ENCODE measurements around the gene SYNC.

Gene SYNC

GRCh38 chr1:32695098-32695904 lies 7.3 kb downstream of the SYNC start:
- Histone ChIP-seq H3K27me3 (replicated peaks in 2 of 5; ENCODE audit: control insufficient read depth in 4 of 5, insufficient read depth in 5 of 5, low read length in 4 of 5) (no peaks in the 10 kb centered on the region), H3K4me1 (ENCODE audit: control extremely low read depth in 1 of 4, control insufficient read depth in 4 of 4, insufficient read depth in 4 of 4, low read length in 3 of 4) (peaks cover 0 to 12% (median 8%) of the 10 kb centered on the region in 4 experiments), H3K9me3 (ENCODE audit: control extremely low read depth in 1 of 5, control insufficient read depth in 4 of 5, insufficient read depth in 2 of 5, low read depth in 1 of 5, low read length in 4 of 5) (no peaks in the 10 kb centered on the region), H3K4me3 (ENCODE audit: control insufficient read depth in 1 of 7, extremely low read depth in 1 of 7, insufficient read depth in 4 of 7, low read depth in 2 of 7, low read length in 6 of 7) (peak overlapping the region in 1 of 7 experiments; percentile 13), H3K27ac (ENCODE audit: insufficient read depth in 1 of 2, low read depth in 1 of 2, low read length in 2 of 2, poor library complexity in 1 of 2, severe bottlenecking in 2 of 2) (no peak overlapping the region), H3K36me3 (ENCODE audit: control insufficient read depth in 4 of 4, insufficient read depth in 4 of 4, low read length in 3 of 4) (peaks cover 0 to 2% (median 0%) of the 10 kb centered on the region in 4 experiments)
- 60% methylated on average over 16 of the region's 17 CpGs for whole genome bisulfite sequencing (ENCODE audit: insufficient coverage)
- peak in 2 of 3 donors; percentile 25 to 26 for DNase-seq
- ChIA-PET CTCF (interaction anchor here (0.8 to 2.6 kb wide), 3 partner anchors 10 to 18 kb away, joined by 3 to 9 read pairs (median 5); no protein-coding TSS in a partner anchor), POLR2A (no interaction called here)

GRCh38 chr1:32693455-32694174 lies 9.0 kb downstream of the SYNC start:
- H3K4me1 ChIP-seq (ENCODE audit: control extremely low read depth in 1 of 4, control insufficient read depth in 4 of 4, insufficient read depth in 4 of 4, low read length in 3 of 4) = peaks cover 0 to 12% (median 8%) of the 10 kb centered on the region in 4 experiments
- no peak overlapping the region for H3K4me3 ChIP-seq (ENCODE audit: control insufficient read depth in 1 of 7, extremely low read depth in 1 of 7, insufficient read depth in 4 of 7, low read depth in 2 of 7, low read length in 6 of 7)
- H3K36me3 ChIP-seq (ENCODE audit: control insufficient read depth in 4 of 4, insufficient read depth in 4 of 4, low read length in 3 of 4) = peaks cover 0 to 4% (median 0%) of the 10 kb centered on the region in 4 experiments
- ChIA-PET POLR2A (no interaction called here), CTCF (interaction anchor here (0.6 to 2.6 kb wide), 2 partner anchors 9 to 1914 kb away, joined by 3 to 9 read pairs; no protein-coding TSS in a partner anchor)
- no peak for DNase-seq
- WGBS (ENCODE audit: insufficient coverage) = 100% methylated on average over 5 of the region's 6 CpGs
- no peaks in the 10 kb centered on the region for H3K27me3 ChIP-seq (replicated peaks in 2 of 5; ENCODE audit: control insufficient read depth in 4 of 5, insufficient read depth in 5 of 5, low read length in 4 of 5)
- H3K9me3 ChIP-seq (ENCODE audit: control extremely low read depth in 1 of 5, control insufficient read depth in 4 of 5, insufficient read depth in 2 of 5, low read depth in 1 of 5, low read length in 4 of 5) = no peaks in the 10 kb centered on the region
- H3K27ac ChIP-seq (ENCODE audit: insufficient read depth in 1 of 2, low read depth in 1 of 2, low read length in 2 of 2, poor library complexity in 1 of 2, severe bottlenecking in 2 of 2) = no peak overlapping the region

GRCh38 chr1:32686387-32686786 lies 16.2 kb downstream of the SYNC start:
- no peaks in the 10 kb centered on the region for H3K4me1 ChIP-seq (ENCODE audit: control extremely low read depth in 1 of 4, control insufficient read depth in 4 of 4, insufficient read depth in 4 of 4, low read length in 3 of 4)
- CTCF ChIA-PET = interaction anchor here (1.4 to 1.7 kb wide), 3 partner anchors 16 to 86 kb away, joined by 3 to 5 read pairs (median 3); partner anchors contain the start of gene SYNC
- DNase-seq = no peak
- no peak overlapping the region for H3K27ac ChIP-seq (ENCODE audit: insufficient read depth in 1 of 2, low read depth in 1 of 2, low read length in 2 of 2, poor library complexity in 1 of 2, severe bottlenecking in 2 of 2)
- H3K36me3 ChIP-seq (ENCODE audit: control insufficient read depth in 4 of 4, insufficient read depth in 4 of 4, low read length in 3 of 4) = peaks cover 20 to 48% (median 42%) of the 10 kb centered on the region in 4 experiments
- POLR2A ChIA-PET = interaction anchor here (0.6 kb wide), 1 partner anchor 145 kb away, joined by 4 read pairs; no protein-coding TSS in a partner anchor
- WGBS (ENCODE audit: insufficient coverage) = 100% methylated on average over 2 of the region's 2 CpGs
- no peaks in the 10 kb centered on the region for H3K27me3 ChIP-seq (replicated peaks in 2 of 5; ENCODE audit: control insufficient read depth in 4 of 5, insufficient read depth in 5 of 5, low read length in 4 of 5)
- no peak overlapping the region for H3K4me3 ChIP-seq (ENCODE audit: control insufficient read depth in 1 of 7, extremely low read depth in 1 of 7, insufficient read depth in 4 of 7, low read depth in 2 of 7, low read length in 6 of 7)
- no peaks in the 10 kb centered on the region for H3K9me3 ChIP-seq (ENCODE audit: control extremely low read depth in 1 of 5, control insufficient read depth in 4 of 5, insufficient read depth in 2 of 5, low read depth in 1 of 5, low read length in 4 of 5)

GRCh38 chr1:32685498-32685897 lies 17.1 kb downstream of the SYNC start:
- POLR2A ChIA-PET = no interaction called here
- peaks cover 28 to 57% (median 50%) of the 10 kb centered on the region in 4 experiments for H3K36me3 ChIP-seq (ENCODE audit: control insufficient read depth in 4 of 4, insufficient read depth in 4 of 4, low read length in 3 of 4)

GRCh38 chr1:32684167-32684811 lies 18.3 kb downstream of the SYNC start:
- POLR2A ChIA-PET = no interaction called here
- no peak overlapping the region for H3K27ac ChIP-seq (ENCODE audit: insufficient read depth in 1 of 2, low read depth in 1 of 2, low read length in 2 of 2, poor library complexity in 1 of 2, severe bottlenecking in 2 of 2)
- CTCF ChIA-PET = interaction anchor here (0.8 to 2.1 kb wide), 2 partner anchors 10 to 14 kb away, joined by 4 to 9 read pairs; no protein-coding TSS in a partner anchor
- DNase-seq = no peak
- H3K36me3 ChIP-seq (ENCODE audit: control insufficient read depth in 4 of 4, insufficient read depth in 4 of 4, low read length in 3 of 4) = peaks cover 28 to 61% (median 50%) of the 10 kb centered on the region in 4 experiments
- 80% methylated on average over 1 of the region's 2 CpGs for WGBS (ENCODE audit: insufficient coverage)
- H3K9me3 ChIP-seq (ENCODE audit: control extremely low read depth in 1 of 5, control insufficient read depth in 4 of 5, insufficient read depth in 2 of 5, low read depth in 1 of 5, low read length in 4 of 5) = no peaks in the 10 kb centered on the region
- H3K27me3 ChIP-seq (replicated peaks in 2 of 5; ENCODE audit: control insufficient read depth in 4 of 5, insufficient read depth in 5 of 5, low read length in 4 of 5) = no peaks in the 10 kb centered on the region
- peaks cover 0 to 2% (median 0%) of the 10 kb centered on the region in 4 experiments for H3K4me1 ChIP-seq (ENCODE audit: control extremely low read depth in 1 of 4, control insufficient read depth in 4 of 4, insufficient read depth in 4 of 4, low read length in 3 of 4)
- H3K4me3 ChIP-seq (ENCODE audit: control insufficient read depth in 1 of 7, extremely low read depth in 1 of 7, insufficient read depth in 4 of 7, low read depth in 2 of 7, low read length in 6 of 7) = no peak overlapping the region

More at GRCh38 chr1:32685498-32685897, 17.1 kb downstream of the SYNC start:
- DNase-seq = no peak
- Histone ChIP-seq H3K4me3 (ENCODE audit: control insufficient read depth in 1 of 7, extremely low read depth in 1 of 7, insufficient read depth in 4 of 7, low read depth in 2 of 7, low read length in 6 of 7) (no peak overlapping the region), H3K27me3 (replicated peaks in 2 of 5; ENCODE audit: control insufficient read depth in 4 of 5, insufficient read depth in 5 of 5, low read length in 4 of 5) (no peaks in the 10 kb centered on the region), H3K27ac (ENCODE audit: insufficient read depth in 1 of 2, low read depth in 1 of 2, low read length in 2 of 2, poor library complexity in 1 of 2, severe bottlenecking in 2 of 2) (no peak overlapping the region), H3K9me3 (ENCODE audit: control extremely low read depth in 1 of 5, control insufficient read depth in 4 of 5, insufficient read depth in 2 of 5, low read depth in 1 of 5, low read length in 4 of 5) (no peaks in the 10 kb centered on the region), H3K4me1 (ENCODE audit: control extremely low read depth in 1 of 4, control insufficient read depth in 4 of 4, insufficient read depth in 4 of 4, low read length in 3 of 4) (no peaks in the 10 kb centered on the region)
- 100% methylated on average over 1 of the region's 2 CpGs for WGBS (ENCODE audit: insufficient coverage)
- CTCF ChIA-PET = interaction anchor here (1.0 to 2.1 kb wide), 4 partner anchors 9 to 87 kb away, joined by 3 to 9 read pairs (median 4); partner anchors contain the start of gene SYNC

- Histone ChIP-seq H3K4me1 (ENCODE audit: control extremely low read depth in 1 of 4, control insufficient read depth in 4 of 4, insufficient read depth in 4 of 4, low read length in 3 of 4) (peaks cover 0 to 2% (median 0%) of the 10 kb centered on the region in 4 experiments), H3K27ac (ENCODE audit: insufficient read depth in 1 of 2, low read depth in 1 of 2, low read length in 2 of 2, poor library complexity in 1 of 2, severe bottlenecking in 2 of 2) (no peak overlapping the region), H3K27me3 (replicated peaks in 2 of 5; ENCODE audit: control insufficient read depth in 4 of 5, insufficient read depth in 5 of 5, low read length in 4 of 5) (no peaks in the 10 kb centered on the region), H3K36me3 (ENCODE audit: control insufficient read depth in 4 of 4, insufficient read depth in 4 of 4, low read length in 3 of 4) (peaks cover 28 to 69% (median 54%) of the 10 kb centered on the region in 4 experiments), H3K9me3 (ENCODE audit: control extremely low read depth in 1 of 5, control insufficient read depth in 4 of 5, insufficient read depth in 2 of 5, low read depth in 1 of 5, low read length in 4 of 5) (no peaks in the 10 kb centered on the region), H3K4me3 (ENCODE audit: control insufficient read depth in 1 of 7, extremely low read depth in 1 of 7, insufficient read depth in 4 of 7, low read depth in 2 of 7, low read length in 6 of 7) (no peak overlapping the region)
- CTCF ChIA-PET = no interaction called here
- no peak for DNase-seq
- POLR2A ChIA-PET = no interaction called here
- 100% methylated on average over 1 of the region's 3 CpGs for WGBS (ENCODE audit: insufficient coverage)
These were observed 19.2 kb downstream of the SYNC start for GRCh38 chr1:32683397-32683796.

All from common myeloid progenitor, CD34-positive (primary cell).